Caco-2 (cell line): ENCODE data around the gene GRM7. TPM values are rescaled to one million over a fixed set of nuclear protein-coding genes. Genes with fewer than 3 reads are reported as not detected.

ENCODE experiments used
- BruUV-seq: library from RNA; stranded (reverse); fragments of 400-500 nt; replicated peaks from 2 replicates; lab custom pipeline; 2021; lab: Mats Ljungman, UMichigan
- CTCF ChIA-PET: fragments of 300-600 bp; sonication (Branson Sonifier 250); formaldehyde crosslinking; loops from one replicate; lab custom pipeline; 2022; ENCODE audit warnings: antibody characterized with exemption; lab: Charles Lee
- POLR2A ChIA-PET: fragments of 300-600 bp; sonication (Branson Sonifier 250); formaldehyde crosslinking; loops from one replicate; lab custom pipeline; 2022; ENCODE audit warnings: antibody characterized with exemption; lab: Charles Lee
- DNase-seq, 2 experiments: peaks; one replicate each; pipeline versions ENCODE4 v3.0.0 to v3.0.0-alpha.2; 2020 to 2022
- H3K27me3 ChIP-seq: replicated peaks from 2 replicates; pipeline ENCODE4 v1.6.0; 2011; ENCODE audit warnings: low read length; ENCODE audit not compliant: control insufficient read depth, insufficient read depth
- H3K36me3 ChIP-seq: 2 replicates; pipeline ENCODE4 v1.5.1; 2011; ENCODE audit warnings: low read length; ENCODE audit not compliant: control insufficient read depth, insufficient read depth
- H3K4me1 ChIP-seq: fragments of 250-450 bp; sonication (Bioruptor Pico); 2 replicates; pipeline ENCODE4 v1.5.1; 2020; ENCODE audit warnings: mild to moderate bottlenecking
- H3K4me3 ChIP-seq: 2 replicates; pipeline ENCODE4 v1.5.1; 2011; ENCODE audit warnings: low read depth, mild to moderate bottlenecking, control low read depth, low read length
- H3K9me3 ChIP-seq: fragments of 250-450 bp; sonication (Bioruptor Pico); 2 replicates; pipeline ENCODE4 v1.5.1; 2020; ENCODE audit warnings: mild to moderate bottlenecking, moderate library complexity
- H3K27ac Mint-ChIP-seq: one replicate; pipeline ENCODE4 v1.8.0; 2022; ENCODE audit warnings: mixed read lengths; ENCODE audit not compliant: unreplicated experiment
- H3K27me3 Mint-ChIP-seq: one replicate; pipeline ENCODE4 v1.8.0; 2022; ENCODE audit warnings: mixed read lengths; ENCODE audit not compliant: insufficient read depth, unreplicated experiment
- H3K36me3 Mint-ChIP-seq: one replicate; pipeline ENCODE4 v1.8.0; 2022; ENCODE audit warnings: mild to moderate bottlenecking, mixed read lengths; ENCODE audit not compliant: insufficient read depth, unreplicated experiment
- H3K4me1 Mint-ChIP-seq: one replicate; pipeline ENCODE4 v1.8.0; 2022; ENCODE audit warnings: low read depth, mixed read lengths; ENCODE audit not compliant: unreplicated experiment
- H3K4me3 Mint-ChIP-seq: one replicate; pipeline ENCODE4 v1.8.0; 2022; ENCODE audit warnings: mild to moderate bottlenecking, moderate library complexity, mixed read lengths; ENCODE audit not compliant: unreplicated experiment
- H3K9me3 Mint-ChIP-seq: one replicate; pipeline ENCODE4 v1.8.0; 2022; ENCODE audit warnings: mixed read lengths; ENCODE audit not compliant: unreplicated experiment
- intact Hi-C: fragments of 100-400 bp; cut with micrococcal nuclease; formaldehyde crosslinking; loops from one replicate; pipeline ENCODE4 v1.10.0; 2022; ENCODE audit not compliant: unreplicated experiment
- total RNA-seq: library from RNA; stranded (reverse); gene quantifications from 2 replicates; pipeline ENCODE4 v1.2.3, GENCODE V29; 2022
- TF ChIP-seq, protein P1 (sequence below), 2 experiments: fragments of 200-600 bp in 1 of 2; IDR thresholded peaks; 1 replicate in 1 of 2; 2 replicates in 1 of 2; pipeline versions ENCODE4 v1.5.1 to v1.8.0; 2011 to 2022; ENCODE audit warnings: antibody characterized with exemption in 1 of 2, control low read depth in 1 of 2, inconsistent platforms in 1 of 2, low read depth in 1 of 2, low read length in 1 of 2, mild to moderate bottlenecking in 1 of 2, moderate library complexity in 1 of 2; ENCODE audit not compliant: insufficient read depth in 1 of 2, severe bottlenecking in 1 of 2, unreplicated experiment in 1 of 2

The GRM7 gene
- total RNA-seq, 1 experiment from 2014 or later = not detected

DNA sequence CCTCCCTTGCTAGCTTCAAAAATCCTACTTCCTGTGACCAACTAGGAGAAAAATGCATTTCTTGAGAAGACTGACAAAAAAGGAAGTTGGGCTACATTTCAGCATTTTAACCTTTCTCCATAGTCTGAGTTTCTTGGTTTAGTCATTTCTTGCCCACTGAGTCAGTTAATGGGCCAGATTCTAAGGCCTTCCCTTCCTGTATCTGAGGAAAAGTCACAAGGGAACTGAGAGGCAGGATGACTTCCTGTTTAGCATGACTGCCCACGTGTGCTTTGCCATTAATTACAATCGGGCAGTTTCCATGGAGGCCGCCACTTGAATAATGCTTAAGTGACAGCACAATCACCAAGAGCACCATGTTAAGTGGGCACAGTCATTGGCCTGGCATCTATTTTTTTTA, 846.3 kb downstream of the GRM7 start:
- H3K4me1 ChIP-seq = no peaks in the 10 kb centered on the region
- H3K4me1 Mint-ChIP-seq = no peaks in the 10 kb centered on the region
- CTCF ChIA-PET = no interaction called here
- no peaks in the 10 kb centered on the region for H3K9me3 Mint-ChIP-seq
- no TSS peak for BruUV-seq
- POLR2A ChIA-PET = no interaction called here
- H3K4me3 Mint-ChIP-seq = no peak overlapping the region
- TF ChIP-seq, protein P1, sequence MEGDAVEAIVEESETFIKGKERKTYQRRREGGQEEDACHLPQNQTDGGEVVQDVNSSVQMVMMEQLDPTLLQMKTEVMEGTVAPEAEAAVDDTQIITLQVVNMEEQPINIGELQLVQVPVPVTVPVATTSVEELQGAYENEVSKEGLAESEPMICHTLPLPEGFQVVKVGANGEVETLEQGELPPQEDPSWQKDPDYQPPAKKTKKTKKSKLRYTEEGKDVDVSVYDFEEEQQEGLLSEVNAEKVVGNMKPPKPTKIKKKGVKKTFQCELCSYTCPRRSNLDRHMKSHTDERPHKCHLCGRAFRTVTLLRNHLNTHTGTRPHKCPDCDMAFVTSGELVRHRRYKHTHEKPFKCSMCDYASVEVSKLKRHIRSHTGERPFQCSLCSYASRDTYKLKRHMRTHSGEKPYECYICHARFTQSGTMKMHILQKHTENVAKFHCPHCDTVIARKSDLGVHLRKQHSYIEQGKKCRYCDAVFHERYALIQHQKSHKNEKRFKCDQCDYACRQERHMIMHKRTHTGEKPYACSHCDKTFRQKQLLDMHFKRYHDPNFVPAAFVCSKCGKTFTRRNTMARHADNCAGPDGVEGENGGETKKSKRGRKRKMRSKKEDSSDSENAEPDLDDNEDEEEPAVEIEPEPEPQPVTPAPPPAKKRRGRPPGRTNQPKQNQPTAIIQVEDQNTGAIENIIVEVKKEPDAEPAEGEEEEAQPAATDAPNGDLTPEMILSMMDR (IDR thresholded peaks at IDR 0.05; ENCODE audit: insufficient read depth in 1 of 2, low read depth in 1 of 2, low read length in 1 of 2, severe bottlenecking in 1 of 2, unreplicated experiment in 1 of 2) = no peak
- no peaks in the 10 kb centered on the region for H3K27me3 ChIP-seq
- no peak for DNase-seq
- no peaks in the 10 kb centered on the region for H3K27me3 Mint-ChIP-seq
- H3K36me3 Mint-ChIP-seq = no peaks in the 10 kb centered on the region
- H3K9me3 ChIP-seq = no peaks in the 10 kb centered on the region
- H3K4me3 ChIP-seq = no peak overlapping the region
- H3K27ac Mint-ChIP-seq = no peak overlapping the region
- no peaks in the 10 kb centered on the region for H3K36me3 ChIP-seq
- intact Hi-C loops = loop anchor here (5.0 kb wide), 1 partner anchor 585 kb away; no protein-coding TSS in a partner anchor

GRCh38 chr3:7709376-7710082, 848.6 kb downstream of the GRM7 start:
- Histone ChIP-seq H3K9me3 (no peaks in the 10 kb centered on the region), H3K4me3 (no peak overlapping the region), H3K4me1 (no peaks in the 10 kb centered on the region), H3K36me3 (no peaks in the 10 kb centered on the region), H3K27me3 (no peaks in the 10 kb centered on the region)
- no peak for DNase-seq
- no peak overlapping the region for H3K4me3 Mint-ChIP-seq
- ChIA-PET POLR2A (no interaction called here), CTCF (no interaction called here)
- intact Hi-C loops = loop anchor here (5.0 kb wide), 1 partner anchor 587 kb away; no protein-coding TSS in a partner anchor
- H3K4me1 Mint-ChIP-seq = no peaks in the 10 kb centered on the region
- no peaks in the 10 kb centered on the region for H3K36me3 Mint-ChIP-seq
- H3K27me3 Mint-ChIP-seq = peaks cover 3% of the 10 kb centered on the region
- H3K27ac Mint-ChIP-seq = no peak overlapping the region
- H3K9me3 Mint-ChIP-seq = no peaks in the 10 kb centered on the region
- BruUV-seq = no TSS peak
- TF ChIP-seq, protein P1 (IDR thresholded peaks at IDR 0.05; ENCODE audit: insufficient read depth in 1 of 2, low read depth in 1 of 2, low read length in 1 of 2, severe bottlenecking in 1 of 2, unreplicated experiment in 1 of 2) = no peak

- H3K36me3 Mint-ChIP-seq = no peaks in the 10 kb centered on the region
- Histone ChIP-seq H3K4me1 (no peaks in the 10 kb centered on the region), H3K36me3 (no peaks in the 10 kb centered on the region), H3K27me3 (no peaks in the 10 kb centered on the region), H3K4me3 (no peak overlapping the region), H3K9me3 (no peaks in the 10 kb centered on the region)
- DNase-seq = no peak
- ChIA-PET POLR2A (no interaction called here), CTCF (no interaction called here)
- intact Hi-C loops = no loop called here
- H3K27ac Mint-ChIP-seq = no peak overlapping the region
- TF ChIP-seq, protein P1 (IDR thresholded peaks at IDR 0.05; ENCODE audit: insufficient read depth in 1 of 2, low read depth in 1 of 2, low read length in 1 of 2, severe bottlenecking in 1 of 2, unreplicated experiment in 1 of 2) = no peak
- H3K9me3 Mint-ChIP-seq = no peaks in the 10 kb centered on the region
- no peak overlapping the region for H3K4me3 Mint-ChIP-seq
- no peaks in the 10 kb centered on the region for H3K4me1 Mint-ChIP-seq
- no TSS peak for BruUV-seq
- H3K27me3 Mint-ChIP-seq = peaks cover 3% of the 10 kb centered on the region
Measured at GRCh38 chr3:7710284-7710683, 849.4 kb downstream of the GRM7 start.
